Gastroesophageal sphincter (tissue), 4 donors: ENCODE results near the gene C11orf86. TPM values are rescaled to one million over a fixed set of nuclear protein-coding genes. Genes with fewer than 3 reads are reported as not detected.

Experiments
- ATAC-seq: fragments of 150-250 bp; one replicate; pipeline ENCODE4 v1.9.1; 2016; ENCODE audit warnings: mild to moderate bottlenecking, moderate library complexity
- H3K27ac ChIP-seq, 4 donors: fragments of 200-600 bp; sonication (generic) in 3 of 4; 1 replicate in 3 of 4; 2 replicates in 1 of 4; pipeline ENCODE4 v1.5.1; 2016 to 2019
- H3K27me3 ChIP-seq: fragments of 200-600 bp; sonication (generic); one replicate; pipeline ENCODE4 v1.5.1; 2019
- H3K36me3 ChIP-seq, 2 donors: fragments of 200-600 bp; sonication (generic); one replicate each; pipeline ENCODE4 v1.5.1; 2019; ENCODE audit warnings: control low read depth in 1 of 2
- H3K4me1 ChIP-seq, 3 donors: fragments of 200-600 bp; sonication (generic); 1 replicate in 2 of 3; 2 replicates in 1 of 3; pipeline ENCODE4 v1.5.1; 2016 to 2019; ENCODE audit warnings: control low read depth in 2 of 3
- H3K4me3 ChIP-seq, 2 donors: fragments of 200-600 bp; sonication (generic); one replicate each; pipeline ENCODE4 v1.5.1; 2019; ENCODE audit warnings: mild to moderate bottlenecking in 1 of 2, moderate library complexity in 1 of 2
- H3K9me3 ChIP-seq, 3 donors: fragments of 200-600 bp; sonication (generic); one replicate each; pipeline ENCODE4 v1.5.1; 2017 to 2019; ENCODE audit warnings: control low read depth in 2 of 3
- EP300 ChIP-seq: sonication (generic); formaldehyde crosslinking; IDR thresholded peaks from one replicate; pipeline ENCODE4 v1.6.1; 2017; ENCODE audit warnings: antibody characterized with exemption, mild to moderate bottlenecking
- POLR2A ChIP-seq, 2 donors: fragments of 450-650 bp; IDR thresholded peaks; one replicate each; pipeline ENCODE4 v1.6.1; 2017; ENCODE audit warnings: antibody characterized with exemption in 2 of 2, mild to moderate bottlenecking in 2 of 2, moderate library complexity in 1 of 2
- POLR2AphosphoS5 ChIP-seq: sonication (generic); formaldehyde crosslinking; IDR thresholded peaks from one replicate; pipeline ENCODE4 v1.6.1; 2017; ENCODE audit warnings: antibody characterized with exemption
- WGBS, 2 donors: methylation state at CpG; one replicate each; pipeline ENCODE4 v1.1.5; 2018; ENCODE audit warnings: low coverage in 1 of 2; 5-methylcytosine and 5-hydroxymethylcytosine counted together
- total RNA-seq, 4 donors: library from RNA; depleted of rRNA; stranded (reverse); fragments of >200 nt; gene quantifications; one replicate each; pipeline ENCODE4 v1.1.0, GENCODE V29; 2016
- TF ChIP-seq, protein P1 (sequence below), 4 experiments: fragments of 200-600 bp in 2 of 4; fragments of 450-650 bp in 2 of 4; sonication (generic) in 1 of 4; IDR thresholded peaks; one replicate each; pipeline ENCODE4 v1.5.1; 2017 to 2019; ENCODE audit warnings: antibody characterized with exemption in 4 of 4, mild to moderate bottlenecking in 2 of 4, moderate library complexity in 2 of 4

Gene C11orf86
- total RNA-seq, 4 donors from 2014 or later: not detected

DNA sequence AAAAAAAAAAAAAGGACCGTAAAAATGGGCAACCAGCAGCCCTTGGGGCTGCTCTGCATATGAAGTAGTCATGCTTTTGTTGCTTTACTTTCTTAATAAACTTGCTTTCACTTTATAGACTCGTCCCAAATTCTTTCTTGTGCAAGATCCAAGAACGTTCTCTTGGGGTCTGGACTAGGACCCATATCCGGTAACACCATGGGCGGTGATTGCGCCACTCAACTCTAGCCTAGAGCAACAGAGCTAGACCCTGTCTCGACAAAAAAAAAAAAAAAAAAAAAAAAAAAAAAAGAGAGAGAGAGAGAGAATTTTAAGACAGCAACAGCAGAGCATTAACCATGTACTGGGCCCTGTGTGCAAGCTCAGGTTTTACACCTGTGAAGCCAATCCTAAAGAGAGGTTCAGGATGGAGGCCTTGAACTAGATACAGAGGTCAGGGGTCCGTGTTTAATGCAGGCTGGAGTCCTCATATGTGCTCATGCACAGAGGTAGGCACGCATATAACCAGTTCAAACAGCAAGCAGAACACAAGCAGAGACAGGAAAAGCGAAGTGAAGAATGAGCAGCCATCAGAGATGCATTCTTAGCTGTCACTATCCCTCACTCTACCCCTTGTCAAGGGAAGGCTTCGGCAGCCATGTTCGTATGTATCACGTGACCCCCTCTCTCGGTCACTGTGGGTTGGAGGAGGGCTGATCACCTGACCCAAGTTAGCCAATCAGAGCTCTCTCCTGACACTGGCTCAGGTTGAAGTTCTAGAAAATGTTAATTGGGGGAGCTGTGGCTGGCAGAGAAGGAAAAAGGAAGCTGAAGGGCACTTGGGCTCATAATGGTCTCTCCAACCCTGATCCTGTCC is 31.2 kb downstream of the C11orf86 start:
- Histone ChIP-seq H3K9me3 (no peaks in the 10 kb centered on the region), H3K36me3 (no peaks in the 10 kb centered on the region), H3K4me1 (no peaks in the 10 kb centered on the region), H3K27ac (no peak overlapping the region), H3K27me3 (no peaks in the 10 kb centered on the region), H3K4me3 (no peak overlapping the region)
- no peak for ATAC-seq
- TF ChIP-seq, protein P1, sequence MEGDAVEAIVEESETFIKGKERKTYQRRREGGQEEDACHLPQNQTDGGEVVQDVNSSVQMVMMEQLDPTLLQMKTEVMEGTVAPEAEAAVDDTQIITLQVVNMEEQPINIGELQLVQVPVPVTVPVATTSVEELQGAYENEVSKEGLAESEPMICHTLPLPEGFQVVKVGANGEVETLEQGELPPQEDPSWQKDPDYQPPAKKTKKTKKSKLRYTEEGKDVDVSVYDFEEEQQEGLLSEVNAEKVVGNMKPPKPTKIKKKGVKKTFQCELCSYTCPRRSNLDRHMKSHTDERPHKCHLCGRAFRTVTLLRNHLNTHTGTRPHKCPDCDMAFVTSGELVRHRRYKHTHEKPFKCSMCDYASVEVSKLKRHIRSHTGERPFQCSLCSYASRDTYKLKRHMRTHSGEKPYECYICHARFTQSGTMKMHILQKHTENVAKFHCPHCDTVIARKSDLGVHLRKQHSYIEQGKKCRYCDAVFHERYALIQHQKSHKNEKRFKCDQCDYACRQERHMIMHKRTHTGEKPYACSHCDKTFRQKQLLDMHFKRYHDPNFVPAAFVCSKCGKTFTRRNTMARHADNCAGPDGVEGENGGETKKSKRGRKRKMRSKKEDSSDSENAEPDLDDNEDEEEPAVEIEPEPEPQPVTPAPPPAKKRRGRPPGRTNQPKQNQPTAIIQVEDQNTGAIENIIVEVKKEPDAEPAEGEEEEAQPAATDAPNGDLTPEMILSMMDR (IDR thresholded peaks at IDR 0.05): no peak
- WGBS, 2 donors: 75 to 89% methylated on average over 9 of the region's 14 CpGs

DNA sequence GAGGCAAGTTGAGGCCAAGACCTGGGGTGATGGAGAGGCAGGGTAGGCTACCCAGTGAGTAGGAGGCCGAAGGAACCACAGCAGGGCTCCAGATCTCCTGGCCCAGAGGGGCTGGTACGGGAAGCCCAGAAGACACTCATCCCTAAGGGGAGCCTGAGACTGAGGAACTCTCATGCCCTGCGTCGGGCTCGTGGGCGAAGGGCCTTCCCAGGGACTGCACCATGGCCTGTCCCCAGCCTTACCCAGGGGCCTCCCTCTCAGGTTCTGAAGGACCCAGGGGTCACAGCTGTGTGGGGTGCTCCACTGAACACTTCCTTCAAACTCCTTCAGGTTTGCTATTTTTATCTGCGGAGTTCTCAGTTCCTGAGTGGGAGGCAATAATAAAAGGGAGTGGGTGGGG is 32.0 kb downstream of the C11orf86 start:
- no peak overlapping the region for H3K4me3 ChIP-seq
- TF ChIP-seq POLR2A (IDR thresholded peaks at IDR 0.05) (no peak), POLR2AphosphoS5 (no peak), EP300 (no peak)
- TF ChIP-seq, protein P1 (IDR thresholded peaks at IDR 0.05): no peak
- H3K27me3 ChIP-seq: no peaks in the 10 kb centered on the region
- H3K36me3 ChIP-seq: no peaks in the 10 kb centered on the region
- 90% methylated on average over 2 of the region's 7 CpGs; no CpG with 5 or more reads in 1 of the 2 donors for WGBS, 2 donors
- no peaks in the 10 kb centered on the region for H3K9me3 ChIP-seq
- ATAC-seq: no peak
- no peak overlapping the region for H3K27ac ChIP-seq
- no peaks in the 10 kb centered on the region for H3K4me1 ChIP-seq

DNA sequence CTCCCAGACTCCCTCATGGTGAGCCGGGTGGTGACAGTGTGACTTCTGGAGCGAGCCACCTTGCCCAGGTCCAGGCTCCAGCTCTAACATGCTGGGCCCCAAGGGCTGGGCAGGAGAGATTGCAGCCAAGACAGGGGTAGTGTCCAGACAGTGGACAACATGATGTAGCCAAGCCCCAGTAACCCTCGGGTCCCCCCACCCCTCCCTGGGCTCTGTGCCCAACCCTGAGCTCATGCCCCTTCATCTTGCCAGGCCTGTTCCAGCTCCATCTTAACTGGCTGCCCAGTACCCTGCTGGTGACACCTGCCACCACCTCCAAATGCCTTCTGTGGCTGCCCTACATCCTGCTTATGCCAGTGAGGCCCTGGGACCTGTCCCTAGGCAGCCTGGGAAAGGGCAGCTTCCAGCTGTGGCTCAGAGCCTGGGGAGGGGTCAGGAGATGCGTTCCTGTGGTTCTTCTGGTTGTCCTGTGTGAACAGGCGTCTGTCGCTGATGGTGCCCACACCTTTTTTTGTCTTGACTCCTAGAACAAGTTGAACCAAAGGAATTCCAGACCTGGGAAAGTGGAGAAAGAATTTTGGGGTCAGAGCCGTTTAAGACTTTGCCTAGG is 35.3 kb downstream of the C11orf86 start:
- Histone ChIP-seq H3K4me3 (no peak overlapping the region), H3K4me1 (no peaks in the 10 kb centered on the region), H3K27me3 (peaks cover 3% of the 10 kb centered on the region), H3K9me3 (no peaks in the 10 kb centered on the region), H3K27ac (no peak overlapping the region), H3K36me3 (no peaks in the 10 kb centered on the region)
- no peak for TF ChIP-seq POLR2A (IDR thresholded peaks at IDR 0.05)
- ATAC-seq: no peak
- WGBS, 2 donors: 74 to 80% methylated on average over 1 to 2 of the region's 7 CpGs

DNA sequence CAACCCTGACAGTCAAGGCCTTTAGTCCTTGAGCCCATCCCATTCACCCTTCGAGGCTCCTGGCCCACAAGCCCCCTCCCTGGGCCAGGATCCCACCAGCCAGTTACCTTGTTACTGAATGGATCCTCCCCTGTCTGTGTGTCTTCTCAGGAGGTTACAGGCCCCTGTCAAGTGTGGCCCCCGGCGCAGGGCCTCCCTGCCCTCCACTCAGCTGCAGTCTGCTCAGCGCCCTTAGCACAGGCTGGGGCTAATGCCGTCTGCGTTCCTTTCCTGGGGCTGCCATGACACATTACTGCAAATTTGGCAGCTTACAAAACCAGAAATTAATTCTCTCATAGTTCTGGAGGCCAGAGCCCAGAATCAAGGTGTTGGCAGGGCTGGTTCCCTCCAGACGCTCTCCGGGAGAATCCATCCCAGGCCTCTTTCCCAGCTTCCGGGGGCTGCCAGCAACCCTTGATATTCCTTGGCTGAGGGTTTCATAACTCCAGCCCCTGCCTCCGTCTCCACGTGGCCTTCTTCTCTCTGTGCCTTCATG is 38.5 kb downstream of the C11orf86 start:
- no peak overlapping the region for H3K4me3 ChIP-seq
- 70 to 72% methylated on average over 4 to 11 of the region's 11 CpGs for WGBS, 2 donors
- H3K9me3 ChIP-seq: no peaks in the 10 kb centered on the region
- H3K4me1 ChIP-seq: no peaks in the 10 kb centered on the region
- H3K27me3 ChIP-seq: peaks cover 3% of the 10 kb centered on the region
- no peak for TF ChIP-seq POLR2A (IDR thresholded peaks at IDR 0.05)
- TF ChIP-seq POLR2AphosphoS5: no peak
- no peak for TF ChIP-seq EP300
- TF ChIP-seq, protein P1 (IDR thresholded peaks at IDR 0.05): no peak
- no peak for ATAC-seq
- no peak overlapping the region for H3K27ac ChIP-seq
- H3K36me3 ChIP-seq: no peaks in the 10 kb centered on the region

DNA sequence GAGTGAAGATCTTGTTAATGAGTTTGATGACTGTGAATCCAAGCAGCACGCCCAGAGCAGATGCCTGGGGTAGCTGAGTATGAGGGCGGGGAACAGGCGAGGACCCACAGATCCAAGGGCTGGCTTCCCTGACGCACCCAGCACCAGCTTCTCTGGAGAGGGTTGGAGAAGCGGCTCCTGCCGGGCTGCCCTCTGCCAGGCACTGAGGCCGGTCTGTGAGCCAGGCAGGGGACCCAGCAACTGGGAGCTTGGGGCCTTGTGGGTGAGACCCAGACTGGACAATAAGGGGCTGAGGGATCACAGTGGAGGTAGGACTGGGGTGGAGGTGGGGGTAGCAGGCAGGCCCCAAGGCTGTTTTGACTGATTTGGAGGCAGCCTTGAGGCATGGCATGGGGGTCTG is 39.2 kb downstream of the C11orf86 start:
- Histone ChIP-seq H3K27me3 (peaks cover 3% of the 10 kb centered on the region), H3K27ac (no peak overlapping the region), H3K36me3 (no peaks in the 10 kb centered on the region), H3K4me1 (no peaks in the 10 kb centered on the region), H3K9me3 (no peaks in the 10 kb centered on the region), H3K4me3 (no peak overlapping the region)
- no peak for ATAC-seq
- no peak for TF ChIP-seq EP300
- TF ChIP-seq, protein P1 (IDR thresholded peaks at IDR 0.05): no peak
- no peak for TF ChIP-seq POLR2A (IDR thresholded peaks at IDR 0.05)
- TF ChIP-seq POLR2AphosphoS5: no peak
- WGBS, 2 donors: 80% methylated on average over 1 of the region's 7 CpGs; no CpG with 5 or more reads in 1 of the 2 donors
